Activated naive CD4-positive, alpha-beta T cell treated with anti-CD3 and anti-CD28 coated beads, Interleukin-2, amount 10 ng/mL, durations not matched to agents 7 days and 5 days (primary cell): ENCODE measurements around the gene IL1A.

ENCODE experiments used
- CTCF ChIA-PET: fragments of 350-600 bp; sonication (Branson Sonifier 250); formaldehyde crosslinking; loops from one replicate; lab custom pipeline; 2021; ENCODE audit warnings: antibody characterized with exemption; lab: Charles Lee
- DNase-seq: peaks from one replicate; pipeline ENCODE4 v3.0.0-alpha.2; 2020
- H3K27ac Mint-ChIP-seq: one replicate; pipeline ENCODE4 v1.8.0; 2021; ENCODE audit warnings: mild to moderate bottlenecking, moderate library complexity, mixed read lengths
- H3K27me3 Mint-ChIP-seq: one replicate; pipeline ENCODE4 v1.8.0; 2021; ENCODE audit warnings: mild to moderate bottlenecking, mixed read lengths
- H3K36me3 Mint-ChIP-seq: one replicate; pipeline ENCODE4 v1.8.0; 2021; ENCODE audit warnings: mixed read lengths
- H3K4me1 Mint-ChIP-seq: one replicate; pipeline ENCODE4 v1.8.0; 2021; ENCODE audit warnings: mixed read lengths
- H3K4me3 Mint-ChIP-seq: one replicate; pipeline ENCODE4 v1.8.0; 2021; ENCODE audit warnings: mild to moderate bottlenecking, moderate library complexity, mixed read lengths
- H3K9me3 Mint-ChIP-seq: one replicate; pipeline ENCODE4 v1.8.0; 2021; ENCODE audit warnings: mixed read lengths

IL1A gene

GRCh38 chr2:112754564-112754963 is 29.7 kb downstream of the IL1A start:
- DNase-seq = no peak
- Mint-ChIP-seq H3K4me1 (peaks cover 48% of the 10 kb centered on the region), H3K36me3 (peaks cover 84% of the 10 kb centered on the region), H3K9me3 (no peaks in the 10 kb centered on the region), H3K27me3 (no peaks in the 10 kb centered on the region), H3K27ac (no peak overlapping the region), H3K4me3 (no peak overlapping the region)
- CTCF ChIA-PET = interaction anchor here (1.0 to 4.6 kb wide), 4 partner anchors 8 to 205 kb away, joined by 3 to 28 read pairs (median 6); no protein-coding TSS in a partner anchor

- H3K4me3 Mint-ChIP-seq = no peak overlapping the region
- H3K27ac Mint-ChIP-seq = no peak overlapping the region
- no peak for DNase-seq
- H3K4me1 Mint-ChIP-seq = peaks cover 51% of the 10 kb centered on the region
- H3K9me3 Mint-ChIP-seq = no peaks in the 10 kb centered on the region
- H3K27me3 Mint-ChIP-seq = no peaks in the 10 kb centered on the region
- H3K36me3 Mint-ChIP-seq = peaks cover 79% of the 10 kb centered on the region
- CTCF ChIA-PET = interaction anchor here (1.5 to 7.7 kb wide), 3 partner anchors 133 to 188 kb away, joined by 3 to 151 read pairs (median 28); no protein-coding TSS in a partner anchor
Measured at GRCh38 chr2:112752667-112753066, 31.6 kb downstream of the IL1A start.

GRCh38 chr2:112751451-112752197 is 32.7 kb downstream of the IL1A start:
- H3K4me3 Mint-ChIP-seq = no peak overlapping the region
- CTCF ChIA-PET = interaction anchor here (0.9 to 7.7 kb wide), 3 partner anchors 134 to 189 kb away, joined by 3 to 151 read pairs (median 28); no protein-coding TSS in a partner anchor
- peaks cover 79% of the 10 kb centered on the region for H3K36me3 Mint-ChIP-seq
- no peak overlapping the region for H3K27ac Mint-ChIP-seq
- no peak for DNase-seq
- no peaks in the 10 kb centered on the region for H3K9me3 Mint-ChIP-seq
- peaks cover 53% of the 10 kb centered on the region for H3K4me1 Mint-ChIP-seq
- no peaks in the 10 kb centered on the region for H3K27me3 Mint-ChIP-seq

- no peak for DNase-seq
- Mint-ChIP-seq H3K27ac (peak overlapping the region; percentile 43), H3K9me3 (no peaks in the 10 kb centered on the region), H3K36me3 (peaks cover 75% of the 10 kb centered on the region), H3K27me3 (no peaks in the 10 kb centered on the region), H3K4me1 (peaks cover 53% of the 10 kb centered on the region), H3K4me3 (no peak overlapping the region)
- CTCF ChIA-PET = interaction anchor here (1.0 to 7.7 kb wide), 13 partner anchors 10 to 190 kb away, joined by 3 to 151 read pairs (median 6); partner anchors contain the start of gene CKAP2L
Measured at GRCh38 chr2:112750560-112750843, 33.8 kb downstream of the IL1A start.

GRCh38 chr2:112749755-112750559 is 34.3 kb downstream of the IL1A start:
- H3K27ac Mint-ChIP-seq = peak overlapping the region; percentile 43

GRCh38 chr2:112740527-112740926 is 43.8 kb downstream of the IL1A start:
- CTCF ChIA-PET = interaction anchor here (0.8 to 2.2 kb wide), 2 partner anchors 9 to 140 kb away, joined by 3 to 8 read pairs; no protein-coding TSS in a partner anchor
- no peak overlapping the region for H3K4me3 Mint-ChIP-seq
- DNase-seq = no peak
- peaks cover 69% of the 10 kb centered on the region for H3K36me3 Mint-ChIP-seq
- no peak overlapping the region for H3K27ac Mint-ChIP-seq
- no peaks in the 10 kb centered on the region for H3K9me3 Mint-ChIP-seq
- no peaks in the 10 kb centered on the region for H3K27me3 Mint-ChIP-seq
- H3K4me1 Mint-ChIP-seq = no peaks in the 10 kb centered on the region

More at GRCh38 chr2:112749755-112750559, 34.3 kb downstream of the IL1A start:
- no peaks in the 10 kb centered on the region for H3K9me3 Mint-ChIP-seq
- DNase-seq = peak; percentile 90
- peaks cover 52% of the 10 kb centered on the region for H3K4me1 Mint-ChIP-seq
- peaks cover 72% of the 10 kb centered on the region for H3K36me3 Mint-ChIP-seq
- no peak overlapping the region for H3K4me3 Mint-ChIP-seq
- H3K27me3 Mint-ChIP-seq = no peaks in the 10 kb centered on the region
- CTCF ChIA-PET = interaction anchor here (0.6 to 7.7 kb wide), 31 partner anchors 8 to 385 kb away, joined by 3 to 151 read pairs (median 4); partner anchors contain the start of gene CKAP2L

GRCh38 chr2:112737542-112738232 is 46.6 kb downstream of the IL1A start:
- CTCF ChIA-PET = interaction anchor here (0.9 to 4.0 kb wide), 4 partner anchors 10 to 221 kb away, joined by 3 to 16 read pairs (median 8); no protein-coding TSS in a partner anchor
- Mint-ChIP-seq H3K36me3 (peaks cover 56% of the 10 kb centered on the region), H3K27ac (no peak overlapping the region), H3K27me3 (no peaks in the 10 kb centered on the region), H3K4me1 (no peaks in the 10 kb centered on the region), H3K4me3 (no peak overlapping the region), H3K9me3 (no peaks in the 10 kb centered on the region)
- no peak for DNase-seq

GRCh38 chr2:112733871-112734270 is 50.4 kb downstream of the IL1A start:
- Mint-ChIP-seq H3K4me1 (no peaks in the 10 kb centered on the region), H3K36me3 (peaks cover 24% of the 10 kb centered on the region), H3K27ac (no peak overlapping the region), H3K9me3 (no peaks in the 10 kb centered on the region), H3K27me3 (peaks cover 14% of the 10 kb centered on the region), H3K4me3 (no peak overlapping the region)
- no peak for DNase-seq
- CTCF ChIA-PET = interaction anchor here (1.0 to 1.8 kb wide), 3 partner anchors 19 to 253 kb away, joined by 3 to 5 read pairs (median 3); no protein-coding TSS in a partner anchor

GRCh38 chr2:112733456-112733855 is 50.8 kb downstream of the IL1A start:
- Mint-ChIP-seq H3K9me3 (no peaks in the 10 kb centered on the region), H3K36me3 (peaks cover 21% of the 10 kb centered on the region), H3K27ac (no peak overlapping the region), H3K4me3 (no peak overlapping the region), H3K27me3 (peaks cover 18% of the 10 kb centered on the region), H3K4me1 (no peaks in the 10 kb centered on the region)
- DNase-seq = no peak
- CTCF ChIA-PET = interaction anchor here (1.0 to 1.8 kb wide), 3 partner anchors 18 to 253 kb away, joined by 3 to 5 read pairs (median 3); no protein-coding TSS in a partner anchor

GRCh38 chr2:112731479-112731878 is 52.8 kb downstream of the IL1A start:
- Mint-ChIP-seq H3K36me3 (peaks cover 8% of the 10 kb centered on the region), H3K27ac (no peak overlapping the region), H3K27me3 (peaks cover 37% of the 10 kb centered on the region), H3K4me3 (no peak overlapping the region), H3K9me3 (no peaks in the 10 kb centered on the region), H3K4me1 (peaks cover 14% of the 10 kb centered on the region)
- CTCF ChIA-PET = interaction anchor here (1.4 to 9.1 kb wide), 4 partner anchors 40 to 210 kb away, joined by 5 to 213 read pairs (median 100); no protein-coding TSS in a partner anchor
- DNase-seq = no peak

GRCh38 chr2:112730791-112731190 is 53.5 kb downstream of the IL1A start:
- no peak overlapping the region for H3K4me3 Mint-ChIP-seq
- CTCF ChIA-PET = interaction anchor here (1.4 to 9.1 kb wide), 5 partner anchors 12 to 211 kb away, joined by 4 to 213 read pairs (median 10); no protein-coding TSS in a partner anchor
- H3K27me3 Mint-ChIP-seq = peaks cover 37% of the 10 kb centered on the region
- H3K9me3 Mint-ChIP-seq = no peaks in the 10 kb centered on the region
- H3K27ac Mint-ChIP-seq = no peak overlapping the region
- H3K4me1 Mint-ChIP-seq = peaks cover 19% of the 10 kb centered on the region
- H3K36me3 Mint-ChIP-seq = peaks cover 5% of the 10 kb centered on the region
- no peak for DNase-seq

- peaks cover 37% of the 10 kb centered on the region for H3K27me3 Mint-ChIP-seq
- no peak overlapping the region for H3K27ac Mint-ChIP-seq
Measured at GRCh38 chr2:112730216-112730615, 54.1 kb downstream of the IL1A start.

More at GRCh38 chr2:112730216-112730615, 54.1 kb downstream of the IL1A start:
- Mint-ChIP-seq H3K4me1 (peaks cover 19% of the 10 kb centered on the region), H3K9me3 (no peaks in the 10 kb centered on the region), H3K36me3 (no peaks in the 10 kb centered on the region), H3K4me3 (no peak overlapping the region)
- no peak for DNase-seq
- CTCF ChIA-PET = interaction anchor here (1.4 to 9.1 kb wide), 5 partner anchors 13 to 212 kb away, joined by 4 to 213 read pairs (median 10); no protein-coding TSS in a partner anchor
